ENCODE measurements around the gene TTYH3.

GRCh38 chr7:2589341-2589740 is 42.4 kb upstream of the TTYH3 start:
- TF ChIP-seq, protein P1, sequence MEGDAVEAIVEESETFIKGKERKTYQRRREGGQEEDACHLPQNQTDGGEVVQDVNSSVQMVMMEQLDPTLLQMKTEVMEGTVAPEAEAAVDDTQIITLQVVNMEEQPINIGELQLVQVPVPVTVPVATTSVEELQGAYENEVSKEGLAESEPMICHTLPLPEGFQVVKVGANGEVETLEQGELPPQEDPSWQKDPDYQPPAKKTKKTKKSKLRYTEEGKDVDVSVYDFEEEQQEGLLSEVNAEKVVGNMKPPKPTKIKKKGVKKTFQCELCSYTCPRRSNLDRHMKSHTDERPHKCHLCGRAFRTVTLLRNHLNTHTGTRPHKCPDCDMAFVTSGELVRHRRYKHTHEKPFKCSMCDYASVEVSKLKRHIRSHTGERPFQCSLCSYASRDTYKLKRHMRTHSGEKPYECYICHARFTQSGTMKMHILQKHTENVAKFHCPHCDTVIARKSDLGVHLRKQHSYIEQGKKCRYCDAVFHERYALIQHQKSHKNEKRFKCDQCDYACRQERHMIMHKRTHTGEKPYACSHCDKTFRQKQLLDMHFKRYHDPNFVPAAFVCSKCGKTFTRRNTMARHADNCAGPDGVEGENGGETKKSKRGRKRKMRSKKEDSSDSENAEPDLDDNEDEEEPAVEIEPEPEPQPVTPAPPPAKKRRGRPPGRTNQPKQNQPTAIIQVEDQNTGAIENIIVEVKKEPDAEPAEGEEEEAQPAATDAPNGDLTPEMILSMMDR (IDR thresholded peaks at IDR 0.05): no peak
- TF ChIP-seq POLR2A (IDR thresholded peaks at IDR 0.05): no peak

All from vagina (tissue), 2 donors.